GM18907 (cell line): ENCODE measurements around the gene PERCC1.

Experiments used
- ATAC-seq: cut with Tn5 transposase; IDR thresholded peaks from one replicate; pipeline ENCODE4 v1.9.1; 2021; ENCODE audit warnings: mild to moderate bottlenecking, moderate library complexity; ENCODE audit not compliant: unreplicated experiment

The PERCC1 gene

DNA sequence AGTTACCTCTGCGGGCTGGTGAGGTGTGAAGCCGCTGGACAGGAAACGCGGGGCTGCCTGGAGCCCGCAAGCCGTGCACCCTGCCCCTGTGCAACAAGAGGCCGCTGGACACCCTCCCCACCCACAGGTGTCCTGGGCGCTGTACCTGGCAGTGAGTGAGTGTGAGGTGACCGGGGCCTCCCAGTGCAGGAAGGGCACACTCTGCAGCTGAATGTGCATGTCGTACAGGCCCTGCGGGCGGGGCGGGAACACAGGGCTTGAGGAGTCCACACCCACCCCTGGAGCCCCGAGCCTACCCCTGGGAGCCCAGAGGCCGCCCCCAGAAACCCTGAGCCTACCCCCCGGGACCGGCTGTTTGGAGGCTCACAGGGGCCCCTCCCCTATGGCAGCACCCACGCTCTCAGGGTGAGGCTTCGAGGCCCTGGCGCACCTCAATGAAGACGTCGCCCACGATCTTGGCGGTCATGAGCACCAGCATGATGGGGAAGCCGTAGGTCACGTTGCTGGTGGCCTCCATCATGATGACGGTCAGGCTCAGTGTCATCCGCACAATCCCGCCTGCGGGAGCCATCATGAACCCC, 17.7 kb downstream of the PERCC1 start:
- no peak for ATAC-seq

- no peak for ATAC-seq
These were observed 18.4 kb downstream of the PERCC1 start for GRCh38 chr16:1449201-1449788.

DNA sequence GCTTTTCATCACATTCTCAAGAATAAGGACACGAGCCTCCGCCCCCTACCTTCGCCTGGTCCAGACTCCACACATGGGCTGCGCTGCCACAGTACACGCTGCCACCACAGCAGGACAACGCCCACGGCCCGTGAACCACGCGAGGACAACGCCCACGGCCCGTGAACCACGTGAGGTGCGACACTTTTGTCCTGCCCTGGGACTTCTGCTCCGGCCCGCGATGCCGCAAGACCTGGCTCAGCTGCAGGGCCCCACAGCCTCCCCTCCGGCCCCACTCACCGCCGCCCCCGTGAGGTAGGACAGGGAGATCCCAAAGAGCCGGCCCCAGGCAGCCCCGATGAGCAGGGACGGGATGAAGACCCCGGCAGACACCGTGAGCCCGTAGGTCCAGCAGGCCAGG, 19.3 kb downstream of the PERCC1 start:
- no peak for ATAC-seq

- ATAC-seq = no peak
These were observed 20.0 kb downstream of the PERCC1 start for GRCh38 chr16:1450841-1451240.

- ATAC-seq = no peak
These were observed 21.0 kb downstream of the PERCC1 start for GRCh38 chr16:1451702-1452392.

DNA sequence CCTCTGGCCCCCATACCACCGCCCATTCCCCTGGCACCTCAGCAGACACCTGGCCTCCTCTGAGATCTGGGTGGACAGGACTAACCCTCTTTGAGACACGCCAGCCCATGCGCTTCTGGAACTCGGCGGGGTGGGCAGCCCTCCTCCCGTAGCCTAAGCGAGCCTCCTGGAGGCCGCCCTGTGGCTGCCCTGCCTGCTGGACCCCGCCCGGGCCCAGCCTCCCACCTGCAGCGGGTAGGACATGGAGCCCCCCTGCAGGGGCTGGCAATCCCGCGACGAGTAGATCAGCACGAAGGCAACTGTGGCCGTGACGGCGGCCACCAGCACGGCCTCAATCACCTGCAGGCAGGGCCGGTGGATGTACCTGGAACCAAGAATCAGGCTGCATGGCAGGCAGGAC, 21.7 kb downstream of the PERCC1 start:
- no peak for ATAC-seq

GRCh38 chr16:1453316-1453715, 22.4 kb downstream of the PERCC1 start:
- no peak for ATAC-seq

- ATAC-seq = no peak
These were observed 23.7 kb downstream of the PERCC1 start for GRCh38 chr16:1454561-1454960.

- ATAC-seq = no peak
These were observed 24.6 kb downstream of the PERCC1 start for GRCh38 chr16:1455190-1456171.

DNA sequence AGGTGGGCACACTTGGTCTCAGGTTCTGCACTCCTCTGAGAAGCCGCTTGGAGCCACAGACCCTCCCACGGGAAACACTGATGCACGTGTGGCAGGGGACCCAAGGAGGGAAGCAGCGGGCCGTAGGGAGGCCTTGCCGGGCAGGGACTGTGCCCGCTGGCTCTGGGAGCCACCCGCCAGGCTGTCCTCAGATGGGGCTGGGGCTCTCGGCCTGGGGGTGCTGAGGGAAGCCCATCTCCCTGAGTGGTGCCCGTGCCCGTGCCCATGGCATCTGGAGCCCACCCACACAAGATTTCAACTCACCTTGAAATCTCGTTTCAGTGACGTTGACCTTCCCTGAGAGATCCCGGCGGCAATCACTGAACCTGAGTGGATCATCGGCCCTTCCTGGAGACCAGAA, 26.1 kb downstream of the PERCC1 start:
- no peak for ATAC-seq

GRCh38 chr16:1457489-1458245, 26.8 kb downstream of the PERCC1 start:
- no peak for ATAC-seq

DNA sequence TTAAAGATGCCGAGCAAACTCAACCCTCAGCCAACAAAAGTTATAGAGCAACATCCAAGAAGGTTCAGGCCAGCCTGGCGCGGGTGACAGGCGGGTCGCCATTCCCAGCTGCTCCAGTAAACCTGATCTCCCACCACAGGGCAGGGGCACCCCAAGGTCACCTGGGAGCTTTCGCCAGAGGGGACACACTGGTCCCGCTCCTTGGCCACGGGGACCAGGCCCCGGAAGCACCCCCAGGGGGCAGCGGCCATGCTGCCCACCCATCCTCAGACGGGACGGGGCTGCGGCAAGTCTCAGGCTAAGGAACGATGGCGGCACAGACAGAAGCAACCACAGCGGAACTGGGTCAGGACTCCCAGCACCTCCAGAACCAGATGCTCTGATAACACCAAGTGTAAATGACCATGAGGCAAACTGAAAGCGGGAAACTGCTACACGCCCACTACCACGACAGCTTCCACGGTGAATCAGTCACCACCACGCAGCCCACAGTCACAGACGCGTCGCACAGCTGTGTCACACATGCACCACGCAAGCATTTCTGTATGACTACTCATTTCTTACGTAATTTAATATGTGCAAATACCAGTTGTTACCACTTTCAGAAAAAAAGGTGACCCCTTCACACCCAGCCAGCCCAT, 27.6 kb downstream of the PERCC1 start:
- no peak for ATAC-seq

DNA sequence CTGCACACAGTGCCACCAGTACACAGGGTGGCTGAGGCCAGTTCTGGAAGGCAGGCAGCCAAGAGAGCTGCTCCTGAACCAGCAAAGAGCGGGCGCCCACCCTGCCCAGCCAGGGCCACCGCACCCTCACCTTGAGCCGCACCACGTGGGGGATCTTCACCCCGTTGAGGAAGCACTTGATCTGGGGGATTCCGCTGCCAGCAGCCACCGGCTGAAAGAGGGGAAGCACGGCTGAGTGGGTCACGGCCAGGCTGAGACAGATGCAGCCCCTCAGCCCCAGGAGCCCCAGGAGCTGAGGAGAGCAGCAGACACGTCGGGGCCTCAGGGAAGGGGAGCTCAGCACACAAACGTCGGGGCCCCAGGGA, 28.1 kb downstream of the PERCC1 start:
- ATAC-seq = no peak

GRCh38 chr16:1459967-1460366, 29.1 kb downstream of the PERCC1 start:
- no peak for ATAC-seq

DNA sequence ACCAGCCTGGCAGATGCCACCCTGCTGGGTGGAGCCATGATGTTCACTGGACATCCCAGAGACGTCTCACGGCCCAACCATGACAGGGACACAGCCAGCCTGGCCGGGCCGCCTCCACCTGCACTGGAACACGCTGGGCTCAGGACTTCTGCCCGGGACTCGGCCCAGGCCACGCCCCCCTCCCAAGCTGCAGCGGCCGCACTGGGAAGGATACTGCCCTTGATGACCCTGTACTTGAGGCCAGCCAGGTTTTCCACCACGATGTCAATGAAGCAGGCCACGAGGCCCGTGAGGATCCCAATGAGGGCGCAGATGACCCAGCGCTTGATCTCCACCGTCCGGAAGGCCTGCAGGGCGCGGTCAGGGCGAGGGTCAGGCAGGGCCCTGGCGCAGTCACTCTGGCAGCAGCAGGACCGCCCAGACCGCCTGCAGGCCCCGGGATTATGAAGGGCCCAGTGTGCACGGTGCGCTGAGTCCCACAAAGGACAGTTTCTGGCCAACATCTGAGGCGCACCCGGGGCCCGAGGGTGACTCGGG, 29.8 kb downstream of the PERCC1 start:
- ATAC-seq = no peak

DNA sequence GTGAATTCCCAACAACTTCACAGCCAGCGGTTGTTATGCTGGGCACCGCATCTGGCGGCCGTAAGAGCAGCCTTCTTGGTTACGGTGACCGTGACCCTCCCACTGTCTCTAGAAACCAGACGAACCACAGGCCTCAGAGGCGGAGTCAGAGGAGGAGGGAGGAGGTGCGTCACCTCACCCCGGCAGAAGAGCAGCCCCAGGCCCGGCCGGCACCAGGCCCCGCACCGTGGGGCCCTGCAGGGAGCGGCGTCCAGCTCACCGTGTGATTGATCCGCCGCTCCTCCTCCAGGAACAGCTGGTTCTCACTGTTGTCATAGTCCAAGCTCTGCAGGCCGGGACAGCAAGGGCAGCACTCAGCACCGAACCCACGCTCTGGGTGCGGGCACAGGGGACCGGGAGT, 30.3 kb downstream of the PERCC1 start:
- ATAC-seq = no peak

GRCh38 chr16:1464196-1464893, 33.5 kb downstream of the PERCC1 start:
- no peak for ATAC-seq

DNA sequence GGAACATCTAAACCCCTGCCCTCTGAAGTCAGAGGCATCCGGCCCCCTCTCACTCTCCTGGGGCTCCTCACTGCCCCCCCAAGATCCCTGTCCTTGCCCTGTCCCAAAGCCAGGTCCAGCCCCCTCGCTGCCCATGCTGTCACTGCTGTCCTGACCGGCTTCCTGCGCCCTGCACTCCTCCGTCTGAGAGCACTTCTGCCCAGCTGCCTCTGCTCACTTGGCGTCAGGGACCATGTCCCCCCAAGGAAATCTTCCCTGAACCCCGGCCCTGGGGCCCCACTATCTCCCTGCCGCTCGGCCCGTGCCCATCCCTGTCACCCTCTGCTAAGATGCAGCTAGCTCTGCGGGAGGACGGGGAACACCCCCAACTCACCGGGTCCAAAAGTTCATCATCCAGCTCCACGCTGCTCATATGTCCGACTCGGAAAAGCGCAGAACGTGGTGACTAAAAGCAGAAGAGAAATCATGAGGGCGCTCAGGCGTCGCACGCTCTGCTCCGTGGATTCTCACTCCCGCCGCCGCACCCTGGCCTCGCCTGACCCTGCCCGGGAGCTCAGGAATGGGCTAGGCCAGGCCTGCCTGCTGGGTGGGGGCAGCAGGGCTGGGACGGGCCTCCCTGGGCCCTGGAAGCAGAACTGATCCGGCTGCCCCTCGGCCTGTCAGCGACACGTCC, 34.2 kb downstream of the PERCC1 start:
- no peak for ATAC-seq

DNA sequence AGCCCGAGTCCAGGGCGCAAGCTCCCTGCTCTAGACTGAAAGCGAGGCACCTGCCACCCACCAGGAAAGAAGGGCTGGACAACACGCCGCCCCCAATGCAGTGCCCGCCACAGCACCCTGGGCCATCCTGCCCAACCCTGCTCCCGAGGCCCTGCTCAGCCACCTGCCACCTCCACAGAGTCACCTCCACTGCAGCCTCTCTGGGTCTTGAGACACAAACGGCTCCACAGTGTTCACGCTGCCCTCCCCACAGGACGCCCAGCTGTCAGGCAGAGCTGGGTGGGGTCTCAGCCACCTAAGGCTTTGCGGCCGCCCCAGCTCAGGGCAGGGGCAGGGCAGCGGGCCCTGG, 34.7 kb downstream of the PERCC1 start:
- ATAC-seq = no peak
